Breast epithelium (tissue), 3 donors: ENCODE results near the gene SLC32A1.

Source experiments
- CTCF ChIP-seq, 3 donors: fragments of 450-650 bp; IDR thresholded peaks; one replicate each; pipeline ENCODE4 v1.5.1; 2016 to 2017; ENCODE audit warnings: antibody characterized with exemption in 3 of 3, mild to moderate bottlenecking in 3 of 3, moderate library complexity in 3 of 3
- POLR2A ChIP-seq: fragments of 450-650 bp; IDR thresholded peaks from one replicate; pipeline ENCODE4 v1.6.1; 2016; ENCODE audit warnings: antibody characterized with exemption, mild to moderate bottlenecking, moderate library complexity

- TF ChIP-seq CTCF (IDR thresholded peaks at IDR 0.05): no peak
- no peak for TF ChIP-seq POLR2A
These were observed 20.8 kb upstream of the SLC32A1 start for GRCh38 chr20:38703526-38703925.
